ENCODE measurements around the gene ACOX3. TPM values are rescaled to one million over a fixed set of nuclear protein-coding genes. Genes with fewer than 3 reads are reported as not detected.

Gene ACOX3
- total RNA-seq, 4 donors from 2014 or later = 18.7 to 104 (median 31.3) TPM

- no peaks in the 10 kb centered on the region for H3K27me3 ChIP-seq
- H3K36me3 ChIP-seq = no peaks in the 10 kb centered on the region
- H3K27ac ChIP-seq = no peak overlapping the region
- no peak for TF ChIP-seq EP300 (IDR thresholded peaks at IDR 0.05; ENCODE audit: low read depth)
- TF ChIP-seq, protein P1, sequence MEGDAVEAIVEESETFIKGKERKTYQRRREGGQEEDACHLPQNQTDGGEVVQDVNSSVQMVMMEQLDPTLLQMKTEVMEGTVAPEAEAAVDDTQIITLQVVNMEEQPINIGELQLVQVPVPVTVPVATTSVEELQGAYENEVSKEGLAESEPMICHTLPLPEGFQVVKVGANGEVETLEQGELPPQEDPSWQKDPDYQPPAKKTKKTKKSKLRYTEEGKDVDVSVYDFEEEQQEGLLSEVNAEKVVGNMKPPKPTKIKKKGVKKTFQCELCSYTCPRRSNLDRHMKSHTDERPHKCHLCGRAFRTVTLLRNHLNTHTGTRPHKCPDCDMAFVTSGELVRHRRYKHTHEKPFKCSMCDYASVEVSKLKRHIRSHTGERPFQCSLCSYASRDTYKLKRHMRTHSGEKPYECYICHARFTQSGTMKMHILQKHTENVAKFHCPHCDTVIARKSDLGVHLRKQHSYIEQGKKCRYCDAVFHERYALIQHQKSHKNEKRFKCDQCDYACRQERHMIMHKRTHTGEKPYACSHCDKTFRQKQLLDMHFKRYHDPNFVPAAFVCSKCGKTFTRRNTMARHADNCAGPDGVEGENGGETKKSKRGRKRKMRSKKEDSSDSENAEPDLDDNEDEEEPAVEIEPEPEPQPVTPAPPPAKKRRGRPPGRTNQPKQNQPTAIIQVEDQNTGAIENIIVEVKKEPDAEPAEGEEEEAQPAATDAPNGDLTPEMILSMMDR (IDR thresholded peaks at IDR 0.05) = no peak
- no peak for TF ChIP-seq POLR2A (IDR thresholded peaks at IDR 0.05)
- no peak for TF ChIP-seq POLR2AphosphoS5 (IDR thresholded peaks at IDR 0.05)
- DNase-seq = no peak
- intact Hi-C loops (cut with DNase I; ENCODE audit: low total_unique reads) (no loop called here), in situ Hi-C loops (cut with MboI; ENCODE audit: low pct_ligation_motif_present in 1 of 4, low pct_unique_long_range_greater_than_20kb in 1 of 4, low sequenced_read_pairs in 3 of 4) (no loop called here)
- H3K9me3 ChIP-seq = no peaks in the 10 kb centered on the region
- peaks cover 5 to 21% (median 12%) of the 10 kb centered on the region in 4 donors for H3K4me1 ChIP-seq
- H3K4me3 ChIP-seq = no peak overlapping the region
- WGBS, 2 donors (ENCODE audit: low coverage in 1 of 2) = 81 to 90% methylated on average over 8 to 29 of the region's 29 CpGs
These were observed 35.4 kb upstream of the ACOX3 start for GRCh38 chr4:8475751-8476575.

DNA sequence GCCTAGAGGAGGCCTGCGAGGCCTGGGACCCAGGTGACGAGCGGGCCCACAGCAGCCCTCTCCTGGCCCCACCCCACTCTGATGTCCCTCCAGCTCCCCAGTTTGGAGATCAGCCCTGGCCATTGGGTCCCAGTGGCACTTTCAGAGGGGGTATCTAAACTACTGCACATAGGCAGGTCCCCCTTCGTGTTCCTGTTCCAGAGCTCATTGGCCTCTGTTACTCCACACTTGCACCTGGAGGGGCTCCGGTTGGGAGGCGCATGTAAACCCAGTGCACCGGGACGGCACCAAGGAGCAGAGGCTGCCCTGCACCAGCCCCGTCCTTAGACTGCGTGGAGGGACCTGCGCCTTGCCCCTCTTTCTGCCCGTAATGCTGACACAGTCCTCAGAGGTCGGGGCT, 34.3 kb upstream of the ACOX3 start:
- in situ Hi-C loops (cut with MboI; ENCODE audit: low pct_ligation_motif_present in 1 of 4, low pct_unique_long_range_greater_than_20kb in 1 of 4, low sequenced_read_pairs in 3 of 4) (loop anchor here in 1 of 4 donors (25.0 kb wide), 1 partner anchor 112 kb away; the partner anchor contains the start of genes CPZ and GPR78), intact Hi-C loops (cut with DNase I; ENCODE audit: low total_unique reads) (loop anchor here (5.0 kb wide), 1 partner anchor 117 kb away; the partner anchor contains the start of gene CPZ)
- DNase-seq = no peak
- WGBS, 2 donors (ENCODE audit: low coverage in 1 of 2) = 96% methylated on average over 13 of the region's 13 CpGs; no CpG with 5 or more reads in 1 of the 2 donors
- Histone ChIP-seq H3K27ac (no peak overlapping the region), H3K4me3 (no peak overlapping the region), H3K36me3 (no peaks in the 10 kb centered on the region), H3K9me3 (no peaks in the 10 kb centered on the region), H3K4me1 (peaks cover 5 to 21% (median 12%) of the 10 kb centered on the region in 4 donors), H3K27me3 (no peaks in the 10 kb centered on the region)
- TF ChIP-seq POLR2AphosphoS5 (IDR thresholded peaks at IDR 0.05) (no peak), POLR2A (IDR thresholded peaks at IDR 0.05) (no peak)
- TF ChIP-seq, protein P1 (IDR thresholded peaks at IDR 0.05) = no peak

GRCh38 chr4:8473920-8474590, 33.5 kb upstream of the ACOX3 start:
- no peak for DNase-seq
- H3K27ac ChIP-seq = peak overlapping the region in 3 of 4 donors; percentile 59 to 84 (median 66)
- H3K4me1 ChIP-seq = peaks cover 5 to 21% (median 12%) of the 10 kb centered on the region in 4 donors
- no peaks in the 10 kb centered on the region for H3K36me3 ChIP-seq
- no peak overlapping the region for H3K4me3 ChIP-seq
- no peaks in the 10 kb centered on the region for H3K9me3 ChIP-seq
- in situ Hi-C loops (cut with MboI; ENCODE audit: low pct_ligation_motif_present in 1 of 4, low pct_unique_long_range_greater_than_20kb in 1 of 4, low sequenced_read_pairs in 3 of 4) = loop anchor here in 1 of 4 donors (25.0 kb wide), 1 partner anchor 113 kb away; the partner anchor contains the start of genes CPZ and GPR78
- TF ChIP-seq POLR2A (IDR thresholded peaks at IDR 0.05) (no peak), EP300 (IDR thresholded peaks at IDR 0.05; ENCODE audit: low read depth) (no peak), POLR2AphosphoS5 (IDR thresholded peaks at IDR 0.05) (no peak)
- TF ChIP-seq, protein P1 (IDR thresholded peaks at IDR 0.05) = no peak
- no peaks in the 10 kb centered on the region for H3K27me3 ChIP-seq
- 86% methylated on average over 17 of the region's 20 CpGs; no CpG with 5 or more reads in 1 of the 2 donors for WGBS, 2 donors (ENCODE audit: low coverage in 1 of 2)
- intact Hi-C loops (cut with DNase I; ENCODE audit: low total_unique reads) = loop anchor here (5.0 kb wide), 1 partner anchor 118 kb away; the partner anchor contains the start of gene CPZ
